ENCODE results near the gene DNAH6.
"Not testable (repeated sequence)": the region's sequence is repeated elsewhere in the genome, so short reads cannot be mapped to it uniquely, and the experiment has no call there.

DNAH6 gene

GRCh38 chr2:84516234-84516986, at the start of gene DNAH6:
DNAH6 (plus strand) TSS chr2:84516498; CDS start chr2:84517827, 1,329 bp downstream.
- peak; percentile 89 for DNase-seq (ENCODE audit: low spot score)

DNA sequence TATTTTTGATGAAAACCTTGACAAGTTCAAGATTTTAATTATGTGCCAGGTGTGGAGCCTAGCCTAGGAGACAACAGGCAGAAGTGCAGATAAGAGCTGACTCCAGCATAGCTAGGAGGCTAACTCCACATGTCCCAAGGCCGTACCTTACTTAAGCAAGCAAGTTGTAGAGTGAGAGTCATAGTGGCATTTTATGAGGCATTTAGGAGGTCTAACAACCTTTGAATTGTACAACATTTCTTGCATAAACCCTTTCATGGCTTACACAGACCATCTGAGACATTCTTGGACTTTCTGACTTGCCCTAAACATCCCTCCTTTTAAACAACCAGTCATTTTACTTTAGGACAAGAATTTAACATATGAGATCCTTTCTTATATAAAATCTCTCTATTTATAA, 48.9 kb upstream of the DNAH6 start:
- no peak for DNase-seq (ENCODE audit: low spot score)

DNA sequence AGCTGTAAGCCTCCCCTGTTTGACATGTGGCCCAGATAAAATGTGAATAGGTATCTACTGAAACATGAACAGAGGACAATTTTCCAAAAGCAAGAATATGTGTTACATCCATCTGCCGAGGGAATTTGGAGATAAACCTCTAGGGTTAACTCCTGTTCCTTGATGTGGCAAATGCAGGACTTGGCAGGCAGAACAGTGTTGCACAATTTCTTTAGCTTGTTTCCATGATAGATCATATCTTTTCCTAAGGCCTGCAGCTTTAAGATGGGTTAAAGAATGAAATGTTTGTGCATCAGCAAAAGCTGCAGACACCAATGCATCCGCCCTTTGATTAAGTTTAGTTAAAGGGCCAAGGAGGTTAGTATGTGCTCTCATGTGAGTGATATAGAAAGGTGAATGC, 43.9 kb upstream of the DNAH6 start:
- DNase-seq (ENCODE audit: low spot score) = not testable (repeated sequence)

DNA sequence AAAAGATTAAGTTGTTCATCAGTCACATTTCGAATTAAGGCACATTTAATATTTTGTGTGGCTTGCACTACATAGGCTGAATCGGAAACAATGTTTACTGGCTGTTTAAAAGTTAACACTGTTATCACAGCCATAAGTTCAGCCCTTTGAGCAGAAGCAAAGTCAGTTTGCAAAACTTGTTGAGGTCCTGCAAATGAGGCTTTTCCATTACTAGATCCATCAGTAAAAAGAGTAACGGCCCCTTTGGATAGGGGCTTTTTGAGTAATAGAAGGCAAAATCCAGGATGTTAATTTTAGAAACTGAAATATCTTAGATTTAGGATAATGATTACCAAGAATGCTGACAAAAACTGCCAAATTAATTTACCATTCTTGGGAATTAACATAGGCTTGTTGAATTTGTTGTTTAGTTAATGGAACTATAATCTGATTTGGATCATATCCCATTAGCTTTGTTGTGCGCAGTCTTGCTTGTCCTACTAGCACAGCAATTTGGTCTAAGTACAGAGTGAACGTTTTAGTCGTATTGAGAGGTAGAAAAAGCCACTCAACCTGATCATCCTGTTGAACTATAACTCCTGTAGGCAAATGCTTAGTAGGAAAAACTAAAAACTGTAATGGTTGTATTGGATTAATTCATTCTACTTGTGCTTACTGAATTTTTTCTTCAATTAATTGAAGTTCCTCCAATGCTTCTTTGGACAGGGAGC, 43.3 kb upstream of the DNAH6 start:
- DNase-seq (ENCODE audit: low spot score) = no peak

- DNase-seq (ENCODE audit: low spot score) = no peak
Measured at GRCh38 chr2:84474176-84474575, 42.1 kb upstream of the DNAH6 start.

DNA sequence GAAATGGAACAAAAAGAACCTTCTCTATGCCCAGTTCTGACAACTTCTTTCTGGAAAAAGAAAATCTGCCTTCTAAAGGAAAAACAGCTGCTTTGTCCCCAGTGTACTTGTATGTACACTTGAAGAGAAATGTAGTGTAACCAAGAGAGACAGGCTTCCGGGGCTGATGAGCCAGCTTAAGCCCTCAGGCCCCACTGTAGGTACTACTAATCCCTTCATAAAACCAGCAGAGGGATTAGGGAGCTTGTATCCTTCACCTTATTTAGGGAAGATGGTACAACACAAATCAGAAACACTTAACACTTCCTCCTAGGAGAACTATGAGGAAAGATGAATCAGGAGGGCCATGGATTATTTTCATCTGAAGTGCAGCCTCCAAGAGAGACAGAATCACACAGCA, 38.4 kb upstream of the DNAH6 start:
- DNase-seq (ENCODE audit: low spot score) = no peak

DNA sequence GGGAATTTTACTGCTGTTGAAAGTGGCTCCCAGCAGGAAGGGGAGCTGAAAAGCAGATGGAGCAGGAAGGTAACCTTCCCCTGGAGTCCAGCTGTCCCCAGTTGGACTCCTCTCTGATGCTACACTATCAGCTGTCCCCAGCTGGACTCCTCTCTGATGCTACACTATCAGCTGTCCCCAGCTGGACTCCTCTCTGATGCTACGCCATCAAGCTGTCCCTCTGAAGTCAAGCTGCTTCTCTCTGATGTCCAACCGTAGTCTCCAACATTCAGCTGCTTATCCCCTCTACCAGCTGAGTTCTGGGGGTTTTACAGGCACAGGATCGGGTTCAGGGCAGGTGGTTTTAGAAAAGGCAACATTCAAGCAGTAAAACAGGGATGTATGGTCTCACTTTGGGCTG, 37.4 kb upstream of the DNAH6 start:
- no peak for DNase-seq (ENCODE audit: low spot score)

DNA sequence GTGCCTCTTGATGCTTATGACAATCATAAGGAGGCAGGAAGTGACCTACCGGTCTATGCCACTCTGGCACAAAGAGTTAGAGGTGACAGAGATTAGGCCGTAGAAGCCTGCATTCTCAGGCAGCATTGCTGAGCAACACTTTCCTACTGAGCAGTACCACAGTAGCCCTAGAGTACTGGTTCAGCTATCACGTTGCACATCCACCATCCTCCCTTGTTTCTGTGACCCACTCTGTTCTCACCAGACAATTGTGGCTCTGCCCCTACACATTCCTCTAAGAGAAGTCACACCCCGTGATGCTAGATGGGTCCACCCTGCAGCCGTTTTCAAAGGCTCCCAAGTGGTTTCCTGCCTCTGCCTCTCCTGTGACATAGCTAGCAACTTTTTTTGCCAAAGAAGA, 34.6 kb upstream of the DNAH6 start:
- peak; percentile 2 for DNase-seq (ENCODE audit: low spot score)

DNA sequence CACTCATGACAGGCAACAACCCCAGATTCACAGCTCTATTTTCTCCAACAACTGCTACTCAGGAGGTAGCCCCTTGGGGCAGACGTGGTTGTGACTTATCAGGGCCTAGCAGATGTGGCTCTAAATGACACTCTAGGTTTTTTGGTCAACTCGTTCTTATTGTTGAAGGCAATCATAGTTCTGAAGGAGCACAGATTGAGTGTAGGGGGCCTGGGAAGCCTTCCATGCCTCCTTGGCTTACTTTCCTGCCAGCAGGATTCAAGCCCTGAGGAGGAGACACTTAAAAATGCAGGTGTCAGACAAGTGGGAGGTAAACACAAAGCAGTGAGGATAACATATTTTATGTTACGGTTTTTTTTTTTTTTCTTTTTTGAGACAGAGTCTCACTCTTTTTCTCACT, 33.7 kb upstream of the DNAH6 start:
- DNase-seq (ENCODE audit: low spot score) = no peak

- no peak for DNase-seq (ENCODE audit: low spot score)
Measured at GRCh38 chr2:84483320-84483719, 33.0 kb upstream of the DNAH6 start.

DNA sequence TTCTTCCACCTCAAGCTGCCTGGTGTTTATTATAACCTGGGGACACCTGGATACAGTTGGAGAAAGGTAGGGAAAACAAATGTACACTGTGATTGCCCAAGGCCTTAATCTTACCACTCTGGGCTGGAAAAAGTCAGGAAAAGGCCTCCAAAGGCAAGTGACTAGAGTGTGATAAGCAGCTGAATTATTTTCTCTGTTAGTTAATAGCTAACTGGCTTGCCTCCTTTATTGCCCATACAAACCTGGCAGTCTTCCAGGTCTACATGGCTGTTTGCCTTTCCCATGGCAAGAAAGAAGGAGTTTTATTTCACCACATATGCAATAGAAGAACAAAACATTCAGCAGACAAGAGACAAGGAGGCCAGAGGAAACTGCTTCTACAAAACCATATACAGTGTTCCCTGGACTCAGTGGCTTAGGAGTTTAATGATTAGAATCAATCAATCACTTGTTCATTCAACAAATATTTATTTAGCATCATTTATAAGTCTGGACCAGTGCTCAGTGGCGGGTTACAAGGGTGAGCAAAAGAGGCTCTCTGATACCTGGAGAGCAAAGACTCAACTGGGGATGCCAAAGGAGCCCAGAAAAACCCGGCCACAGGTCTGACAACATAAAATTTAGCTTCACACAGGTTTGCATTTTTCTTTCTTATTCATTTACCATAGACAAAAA, 29.7 kb upstream of the DNAH6 start:
- DNase-seq (ENCODE audit: low spot score) = no peak

- no peak for DNase-seq (ENCODE audit: low spot score)
Measured at GRCh38 chr2:84487298-84487996, 28.9 kb upstream of the DNAH6 start.

DNA sequence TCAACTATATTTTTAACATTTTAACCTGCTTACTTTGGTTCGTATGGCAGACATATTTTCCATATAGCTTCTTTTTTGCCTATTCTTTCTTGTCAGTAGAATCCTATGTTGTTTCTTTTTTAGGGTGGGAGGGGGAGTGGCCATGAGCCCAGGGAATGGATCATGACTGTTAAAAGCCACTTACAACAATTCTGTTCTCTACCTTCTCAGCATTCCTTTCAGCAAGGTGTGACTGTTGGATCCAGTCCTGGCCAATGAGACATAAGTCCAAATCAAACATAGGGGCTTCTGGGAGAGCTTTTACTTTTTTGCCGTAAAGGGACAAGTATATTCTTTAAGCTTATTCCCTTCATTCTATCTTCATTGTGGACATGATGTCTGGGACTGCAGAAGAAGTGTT, 25.0 kb upstream of the DNAH6 start:
- no peak for DNase-seq (ENCODE audit: low spot score)

DNA sequence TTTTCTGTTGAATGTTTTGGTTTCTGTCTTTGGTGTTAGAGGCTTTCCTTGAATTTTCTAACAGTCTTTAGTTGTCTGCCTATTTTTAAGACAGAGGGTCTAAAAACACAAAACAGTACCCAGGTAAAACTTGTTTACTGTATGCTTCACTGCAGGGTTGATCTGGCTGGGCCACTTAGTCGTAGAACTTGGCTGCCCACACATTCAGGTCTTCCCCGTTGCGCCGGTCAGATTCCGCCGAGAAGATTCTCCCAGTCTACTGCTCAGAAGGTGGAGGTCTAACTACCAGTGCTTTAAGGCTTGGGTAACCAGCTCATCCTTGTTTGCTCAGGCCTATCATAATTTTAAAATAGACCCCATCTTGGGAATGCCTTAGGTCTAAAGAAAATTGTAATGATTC, 24.6 kb upstream of the DNAH6 start:
- no peak for DNase-seq (ENCODE audit: low spot score)

GRCh38 chr2:84492571-84492970, 23.7 kb upstream of the DNAH6 start:
- DNase-seq (ENCODE audit: low spot score) = no peak

DNA sequence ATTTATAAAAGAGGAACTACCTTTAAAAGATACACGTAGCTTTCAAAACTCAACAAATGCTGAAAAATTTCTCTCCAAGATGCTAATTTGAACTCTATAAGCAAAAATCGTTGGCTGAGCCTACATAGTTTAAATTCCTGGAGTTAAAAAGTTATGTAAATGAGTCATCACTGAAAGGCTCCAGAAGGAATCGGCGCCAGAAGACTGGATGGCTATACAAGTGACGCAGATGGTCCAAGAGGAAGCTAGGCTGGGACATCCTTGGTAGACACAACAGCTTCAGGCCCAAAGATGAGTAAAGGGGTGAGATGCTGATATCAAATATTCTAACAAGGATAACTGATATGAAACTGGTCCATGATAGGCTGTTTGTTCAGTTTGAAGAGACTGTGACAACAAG, 22.8 kb upstream of the DNAH6 start:
- DNase-seq (ENCODE audit: low spot score) = no peak

GRCh38 chr2:84494070-84494469, 22.2 kb upstream of the DNAH6 start:
- no peak for DNase-seq (ENCODE audit: low spot score)

DNA sequence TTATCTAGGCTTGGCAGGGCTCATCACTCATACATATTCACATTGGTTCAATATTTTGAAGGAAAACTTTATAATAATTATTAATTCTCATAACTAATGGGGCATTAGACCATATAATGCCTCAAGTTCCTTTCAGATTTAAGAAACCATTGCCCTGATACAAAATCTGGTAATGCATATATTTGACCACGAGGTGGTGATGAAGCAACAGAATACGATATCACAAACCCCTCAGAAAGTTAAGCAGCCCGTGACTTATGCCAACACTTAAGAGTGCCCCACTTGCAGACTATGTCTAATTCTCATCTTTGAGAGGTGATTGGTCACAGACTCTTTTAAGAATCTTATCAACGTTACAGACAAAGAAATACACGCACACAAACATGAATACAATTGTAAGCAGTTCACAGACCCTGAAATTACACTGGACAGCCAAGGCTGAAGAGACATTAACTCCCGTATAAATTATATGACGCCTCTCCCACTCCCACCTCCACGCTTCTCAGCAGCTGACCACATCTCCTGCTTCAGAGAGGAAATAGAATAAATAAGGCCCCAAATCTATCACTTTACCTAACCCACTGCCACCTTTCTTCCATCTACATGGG, 20.7 kb upstream of the DNAH6 start:
- DNase-seq (ENCODE audit: low spot score) = peak; percentile 79

DNA sequence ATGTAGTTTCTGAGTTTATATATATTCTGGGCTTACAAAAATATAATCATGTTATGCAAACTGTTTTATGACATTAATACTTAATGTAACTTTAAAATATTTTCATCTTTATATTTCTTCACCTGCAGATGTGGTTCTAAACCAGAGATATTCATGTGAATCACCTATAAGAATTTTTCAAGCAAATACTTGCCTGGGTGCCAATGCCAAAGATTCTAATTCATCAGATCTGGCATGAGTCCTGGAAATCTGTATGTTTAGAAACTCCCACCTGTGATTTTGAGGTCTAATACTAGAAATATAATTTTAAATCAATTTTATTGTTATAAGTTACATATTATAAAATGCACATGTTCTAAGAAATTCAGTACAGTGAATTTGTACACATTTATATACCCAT, 19.9 kb upstream of the DNAH6 start:
- DNase-seq (ENCODE audit: low spot score) = no peak

DNA sequence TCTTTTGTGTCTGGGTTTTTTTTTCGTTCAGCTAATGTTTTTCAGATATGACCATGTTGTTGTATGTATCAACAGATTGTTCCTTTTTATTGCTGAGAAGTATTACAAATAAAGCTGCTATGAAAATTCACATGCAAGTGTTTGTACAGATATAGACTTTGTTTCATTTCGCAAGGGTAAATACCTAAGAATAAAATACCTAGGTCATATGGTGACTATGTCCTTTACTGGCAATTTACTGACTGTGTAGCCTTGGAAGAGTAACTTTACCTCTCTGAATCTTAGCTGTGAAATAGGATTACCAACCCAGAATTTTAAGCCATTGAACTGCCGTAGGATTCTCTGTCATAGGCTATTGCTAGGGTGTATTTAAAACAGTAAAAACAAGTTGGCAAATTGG, 19.0 kb upstream of the DNAH6 start:
- DNase-seq (ENCODE audit: low spot score) = no peak

DNA sequence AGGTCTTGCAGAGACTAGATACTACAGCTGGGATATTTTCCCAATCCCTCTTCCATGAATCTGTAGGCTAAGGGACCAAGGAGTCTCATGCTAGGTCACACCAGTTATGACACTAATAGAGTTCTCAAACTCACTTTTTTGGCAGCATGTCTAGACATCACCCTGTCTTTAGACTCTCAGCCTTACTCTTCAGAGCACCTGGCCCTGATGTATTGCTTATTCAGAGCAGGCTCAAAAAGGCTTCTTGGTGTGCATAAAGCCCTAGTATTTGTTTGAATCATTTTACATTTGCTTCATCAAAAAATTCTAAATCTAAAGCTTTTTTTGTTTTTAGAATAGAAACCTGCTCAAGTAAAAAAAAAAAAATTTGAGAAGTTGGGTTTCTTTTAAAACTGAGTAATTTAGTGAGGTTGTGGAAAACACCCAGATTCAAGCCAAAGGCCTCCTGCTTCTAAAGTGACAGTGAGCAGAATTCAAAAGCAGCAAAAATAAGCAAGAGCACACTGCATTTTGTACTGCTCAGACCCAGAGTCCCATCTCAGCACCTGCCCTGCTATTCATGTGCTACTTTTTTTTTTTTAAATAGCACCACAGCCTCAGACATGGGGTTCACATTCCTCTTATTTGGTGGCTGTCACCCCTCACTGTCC, 18.0 kb upstream of the DNAH6 start:
- no peak for DNase-seq (ENCODE audit: low spot score)

DNA sequence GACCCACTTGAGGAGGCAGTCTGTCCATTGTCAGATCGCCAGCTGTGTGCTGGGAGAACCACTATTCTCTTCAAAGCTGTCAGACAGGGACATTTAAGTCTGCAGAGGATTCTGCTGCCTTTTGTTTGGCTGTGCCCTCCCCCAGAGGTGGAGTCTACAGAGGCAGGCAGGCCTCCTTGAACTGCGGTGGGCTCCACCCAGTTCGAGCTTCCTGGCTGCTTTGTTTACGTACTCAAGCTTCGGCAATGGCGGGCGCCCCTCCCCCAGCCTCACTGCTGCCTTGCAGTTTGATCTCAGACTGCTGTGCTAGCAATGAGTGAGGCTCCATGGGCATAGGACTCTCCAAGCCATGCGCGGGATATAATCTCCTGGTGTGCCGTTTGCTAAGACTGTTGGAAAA, 5.3 kb upstream of the DNAH6 start:
- peak; percentile 19 for DNase-seq (ENCODE audit: low spot score)
